ENCODE results near the gene SEC61B. TPM values are rescaled to one million over a fixed set of nuclear protein-coding genes. Genes with fewer than 3 reads are reported as not detected.
A peak's percentile ranks its signal among the peaks of the same experiment; 100 is the strongest.

The SEC61B gene
- total RNA-seq, 1 donor, result 119 TPM

DNA sequence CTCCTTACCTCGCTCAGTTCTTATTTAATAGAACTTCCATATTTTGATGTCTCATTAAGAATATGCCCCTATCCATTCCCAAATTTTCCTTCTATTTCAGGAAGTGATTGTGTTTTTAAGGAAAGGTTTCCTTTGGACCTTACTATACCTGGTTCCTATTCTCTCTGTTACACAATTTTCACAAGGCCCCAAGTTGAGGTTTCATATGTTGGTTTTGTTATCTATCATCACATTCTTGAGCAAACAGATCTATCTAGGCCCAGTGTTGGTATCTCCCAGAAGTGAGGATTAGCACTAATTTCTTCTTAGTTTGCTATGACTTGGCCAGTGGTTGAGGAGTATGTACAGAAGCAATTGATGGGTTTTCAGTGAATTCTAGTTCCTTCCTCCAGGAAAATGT lies 41.9 kb upstream of the SEC61B start:
- H3K4me3 ChIP-seq (ENCODE audit: low read depth, low read length), result no peak overlapping the region
- TF ChIP-seq, protein P1, sequence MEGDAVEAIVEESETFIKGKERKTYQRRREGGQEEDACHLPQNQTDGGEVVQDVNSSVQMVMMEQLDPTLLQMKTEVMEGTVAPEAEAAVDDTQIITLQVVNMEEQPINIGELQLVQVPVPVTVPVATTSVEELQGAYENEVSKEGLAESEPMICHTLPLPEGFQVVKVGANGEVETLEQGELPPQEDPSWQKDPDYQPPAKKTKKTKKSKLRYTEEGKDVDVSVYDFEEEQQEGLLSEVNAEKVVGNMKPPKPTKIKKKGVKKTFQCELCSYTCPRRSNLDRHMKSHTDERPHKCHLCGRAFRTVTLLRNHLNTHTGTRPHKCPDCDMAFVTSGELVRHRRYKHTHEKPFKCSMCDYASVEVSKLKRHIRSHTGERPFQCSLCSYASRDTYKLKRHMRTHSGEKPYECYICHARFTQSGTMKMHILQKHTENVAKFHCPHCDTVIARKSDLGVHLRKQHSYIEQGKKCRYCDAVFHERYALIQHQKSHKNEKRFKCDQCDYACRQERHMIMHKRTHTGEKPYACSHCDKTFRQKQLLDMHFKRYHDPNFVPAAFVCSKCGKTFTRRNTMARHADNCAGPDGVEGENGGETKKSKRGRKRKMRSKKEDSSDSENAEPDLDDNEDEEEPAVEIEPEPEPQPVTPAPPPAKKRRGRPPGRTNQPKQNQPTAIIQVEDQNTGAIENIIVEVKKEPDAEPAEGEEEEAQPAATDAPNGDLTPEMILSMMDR (IDR thresholded peaks at IDR 0.05; ENCODE audit: insufficient read depth, low read depth, low read length), result no peak
- no peak for DNase-seq (ENCODE audit: low read depth)

DNA sequence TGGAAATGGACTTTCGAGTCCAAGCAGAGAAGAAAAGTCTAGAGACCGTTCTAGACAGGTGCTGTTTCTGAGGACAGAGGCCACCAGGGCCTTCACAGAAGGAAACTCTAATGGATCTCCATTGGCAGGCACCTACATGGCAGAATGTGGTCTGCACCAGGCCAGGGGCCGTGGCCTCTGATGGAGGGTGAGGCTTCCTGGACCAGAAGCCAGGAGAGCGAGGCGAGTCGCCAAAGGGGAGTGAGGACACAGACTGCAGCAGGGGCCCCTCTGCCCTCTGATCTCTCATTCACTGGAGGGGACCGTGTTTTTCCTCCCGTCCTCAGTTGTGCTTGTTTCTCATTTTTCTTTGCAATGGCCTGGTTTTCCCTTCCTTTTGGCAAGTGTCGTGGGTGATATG lies 41.4 kb upstream of the SEC61B start:
- no peak for DNase-seq (ENCODE audit: low read depth)
- no peak overlapping the region for H3K4me3 ChIP-seq (ENCODE audit: low read depth, low read length)
- TF ChIP-seq, protein P1 (IDR thresholded peaks at IDR 0.05; ENCODE audit: insufficient read depth, low read depth, low read length), result no peak

DNA sequence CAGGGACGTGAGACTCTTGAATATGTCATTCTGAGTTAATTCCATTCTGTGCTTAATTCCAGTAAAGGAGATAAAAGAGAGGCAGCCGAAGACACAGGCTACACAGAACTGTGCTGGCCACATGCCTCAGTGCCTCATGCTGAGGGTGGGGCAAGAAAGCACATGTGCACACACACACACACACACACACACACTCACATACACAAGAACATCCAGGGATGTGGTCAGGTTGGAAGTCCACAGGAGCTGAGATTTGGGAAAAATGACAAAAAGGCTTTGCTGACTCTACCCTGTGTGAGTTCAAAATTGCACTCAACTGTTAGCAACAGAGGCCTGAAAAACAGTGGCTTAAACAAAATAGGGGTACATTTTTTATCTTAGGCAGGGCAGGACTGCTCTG lies 40.9 kb upstream of the SEC61B start:
- no peak for DNase-seq (ENCODE audit: low read depth)
- no peak overlapping the region for H3K4me3 ChIP-seq (ENCODE audit: low read depth, low read length)
- TF ChIP-seq, protein P1 (IDR thresholded peaks at IDR 0.05; ENCODE audit: insufficient read depth, low read depth, low read length), result no peak

DNA sequence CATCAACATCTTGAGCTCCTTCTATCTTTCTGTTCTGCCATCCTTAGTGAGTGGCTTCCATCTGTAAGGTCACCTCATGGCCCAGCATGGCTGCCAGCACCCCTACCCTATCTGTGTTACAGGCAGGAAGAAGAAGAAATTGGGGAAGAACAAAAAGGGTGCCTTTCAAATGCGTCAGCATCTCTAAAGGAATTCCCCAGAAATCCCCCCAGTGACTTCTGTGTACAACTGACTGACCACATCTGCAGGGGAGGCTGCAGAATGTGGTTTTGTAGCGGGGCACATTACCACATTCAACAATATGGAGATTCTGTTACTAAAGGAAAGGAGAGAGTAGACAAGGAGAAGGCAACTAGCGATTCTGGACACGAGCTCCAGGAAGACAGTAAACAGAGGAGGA lies 40.5 kb upstream of the SEC61B start:
- TF ChIP-seq, protein P1 (IDR thresholded peaks at IDR 0.05; ENCODE audit: insufficient read depth, low read depth, low read length), result no peak
- H3K4me3 ChIP-seq (ENCODE audit: low read depth, low read length), result no peak overlapping the region
- peak; percentile 27 for DNase-seq (ENCODE audit: low read depth)

DNA sequence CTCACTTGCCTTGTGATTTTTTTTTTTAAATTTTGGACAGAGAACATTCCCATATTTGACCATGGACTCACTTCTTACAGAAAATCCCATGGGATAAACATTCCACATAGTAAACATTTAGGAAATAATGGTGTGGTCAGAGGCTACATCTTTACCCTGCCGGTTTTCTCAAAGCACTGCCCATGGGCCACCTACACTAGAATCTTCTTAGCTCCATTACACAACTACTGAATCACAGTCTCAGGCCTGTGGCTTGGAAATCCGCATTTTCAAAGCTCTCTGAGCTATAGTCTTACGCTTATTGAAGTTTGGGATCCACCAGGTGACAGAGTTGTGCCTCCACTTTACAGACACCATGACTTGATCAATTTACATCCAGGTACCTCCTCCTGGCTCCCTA lies 39.7 kb upstream of the SEC61B start:
- no peak overlapping the region for H3K4me3 ChIP-seq (ENCODE audit: low read depth, low read length)
- TF ChIP-seq, protein P1 (IDR thresholded peaks at IDR 0.05; ENCODE audit: insufficient read depth, low read depth, low read length), result no peak
- peak; percentile 32 for DNase-seq (ENCODE audit: low read depth)

DNA sequence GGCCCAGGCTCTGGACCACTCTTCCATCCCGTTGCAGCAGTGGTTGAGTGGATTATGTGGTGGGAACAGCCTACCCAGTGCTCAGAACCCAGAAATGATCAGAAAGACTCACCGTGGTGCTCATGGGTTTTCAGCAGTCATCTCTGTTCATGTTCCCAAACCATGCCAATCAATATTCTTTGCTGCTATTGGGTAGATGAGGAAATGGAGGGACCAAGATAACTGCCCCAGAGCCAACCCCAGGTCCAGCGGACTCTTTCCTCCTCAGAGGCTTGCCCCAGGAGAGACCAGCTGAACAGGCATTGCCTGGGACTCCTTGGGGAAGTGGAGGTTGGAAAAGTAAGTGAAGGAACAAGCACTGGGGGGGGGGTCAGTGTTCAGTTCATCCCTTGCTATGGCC lies 38.5 kb upstream of the SEC61B start:
- TF ChIP-seq, protein P1 (IDR thresholded peaks at IDR 0.05; ENCODE audit: insufficient read depth, low read depth, low read length), result no peak
- no peak for DNase-seq (ENCODE audit: low read depth)
- no peak overlapping the region for H3K4me3 ChIP-seq (ENCODE audit: low read depth, low read length)

DNA sequence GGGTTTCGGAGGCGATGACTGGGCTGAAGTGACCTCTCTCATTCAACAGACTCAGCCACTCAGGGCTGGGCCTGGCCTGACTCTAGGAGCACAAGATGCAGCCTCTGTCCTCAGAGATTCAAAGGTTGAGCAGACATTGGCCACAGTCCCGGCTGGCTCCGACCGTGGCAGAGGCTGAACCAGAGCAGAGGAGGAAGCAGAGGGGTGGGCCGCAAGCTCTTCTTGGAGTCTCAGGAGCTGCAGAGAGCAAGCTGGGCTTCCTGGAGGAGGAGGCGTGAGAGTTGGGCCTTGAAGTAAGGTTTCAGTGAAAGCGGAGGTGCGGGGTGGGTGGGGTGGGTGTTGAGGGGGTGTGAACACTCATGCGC lies 38.0 kb upstream of the SEC61B start:
- H3K4me3 ChIP-seq (ENCODE audit: low read depth, low read length), result no peak overlapping the region
- DNase-seq (ENCODE audit: low read depth), result no peak
- TF ChIP-seq, protein P1 (IDR thresholded peaks at IDR 0.05; ENCODE audit: insufficient read depth, low read depth, low read length), result no peak

Measured in fibroblast of villous mesenchyme (primary cell).